HG03520 (cell line): ENCODE results near the gene WBP1L.
"Not testable (repeated sequence)": the region's sequence is repeated elsewhere in the genome, so short reads cannot be mapped to it uniquely, and the experiment has no call there.

ENCODE experiments used
- ATAC-seq: cut with Tn5 transposase; IDR thresholded peaks from one replicate; pipeline ENCODE4 v1.9.1; 2021; ENCODE audit warnings: mild to moderate bottlenecking, moderate library complexity; ENCODE audit not compliant: unreplicated experiment

The WBP1L gene

GRCh38 chr10:102743588-102744373, at the start of gene WBP1L:
WBP1L (plus strand) TSS chr10:102743948; CDS start chr10:102744054, 106 bp downstream.
- peak; percentile 96 for ATAC-seq

- not testable (repeated sequence) for ATAC-seq
These were observed 48.3 kb upstream of the WBP1L start for GRCh38 chr10:102695401-102695800.

GRCh38 chr10:102696736-102697135, 47.0 kb upstream of the WBP1L start:
- no peak for ATAC-seq

- ATAC-seq = no peak
These were observed 44.9 kb upstream of the WBP1L start for GRCh38 chr10:102698894-102699293.

- no peak for ATAC-seq
These were observed 42.5 kb upstream of the WBP1L start for GRCh38 chr10:102701272-102701671.

GRCh38 chr10:102701796-102702195, 42.0 kb upstream of the WBP1L start:
- ATAC-seq = no peak

- ATAC-seq = no peak
These were observed 41.0 kb upstream of the WBP1L start for GRCh38 chr10:102702742-102703141.

- no peak for ATAC-seq
These were observed 38.8 kb upstream of the WBP1L start for GRCh38 chr10:102704915-102705314.

GRCh38 chr10:102705531-102705930, 38.2 kb upstream of the WBP1L start:
- no peak for ATAC-seq

- no peak for ATAC-seq
These were observed 33.1 kb upstream of the WBP1L start for GRCh38 chr10:102710609-102711008.

- ATAC-seq = no peak
These were observed 31.7 kb upstream of the WBP1L start for GRCh38 chr10:102712089-102712488.

- no peak for ATAC-seq
These were observed 30.8 kb upstream of the WBP1L start for GRCh38 chr10:102712843-102713538.

GRCh38 chr10:102713539-102713813, 30.3 kb upstream of the WBP1L start:
- ATAC-seq = peak; percentile 34

- ATAC-seq = peak; percentile 74
These were observed 29.7 kb upstream of the WBP1L start, which contains the start of gene ARL3 for GRCh38 chr10:102713814-102714620. ARL3 (minus strand) TSS chr10:102714397; CDS start chr10:102714275, 122 bp downstream.

- peak; percentile 2 for ATAC-seq
These were observed 28.9 kb upstream of the WBP1L start, which contains the start of gene SFXN2 for GRCh38 chr10:102714621-102715455. SFXN2 (plus strand) TSS chr10:102714636; CDS start chr10:102726637, 12,001 bp downstream.

- no peak for ATAC-seq
These were observed 27.9 kb upstream of the WBP1L start for GRCh38 chr10:102715880-102716279.

- not testable (repeated sequence) for ATAC-seq
These were observed 26.7 kb upstream of the WBP1L start for GRCh38 chr10:102716900-102717565.

GRCh38 chr10:102718220-102718619, 25.5 kb upstream of the WBP1L start:
- no peak for ATAC-seq

- ATAC-seq = no peak
These were observed 23.4 kb upstream of the WBP1L start for GRCh38 chr10:102720337-102720736.

- no peak for ATAC-seq
These were observed 22.9 kb upstream of the WBP1L start for GRCh38 chr10:102720775-102721301.
